ENCODE measurements around the gene DOHH.

DNA sequence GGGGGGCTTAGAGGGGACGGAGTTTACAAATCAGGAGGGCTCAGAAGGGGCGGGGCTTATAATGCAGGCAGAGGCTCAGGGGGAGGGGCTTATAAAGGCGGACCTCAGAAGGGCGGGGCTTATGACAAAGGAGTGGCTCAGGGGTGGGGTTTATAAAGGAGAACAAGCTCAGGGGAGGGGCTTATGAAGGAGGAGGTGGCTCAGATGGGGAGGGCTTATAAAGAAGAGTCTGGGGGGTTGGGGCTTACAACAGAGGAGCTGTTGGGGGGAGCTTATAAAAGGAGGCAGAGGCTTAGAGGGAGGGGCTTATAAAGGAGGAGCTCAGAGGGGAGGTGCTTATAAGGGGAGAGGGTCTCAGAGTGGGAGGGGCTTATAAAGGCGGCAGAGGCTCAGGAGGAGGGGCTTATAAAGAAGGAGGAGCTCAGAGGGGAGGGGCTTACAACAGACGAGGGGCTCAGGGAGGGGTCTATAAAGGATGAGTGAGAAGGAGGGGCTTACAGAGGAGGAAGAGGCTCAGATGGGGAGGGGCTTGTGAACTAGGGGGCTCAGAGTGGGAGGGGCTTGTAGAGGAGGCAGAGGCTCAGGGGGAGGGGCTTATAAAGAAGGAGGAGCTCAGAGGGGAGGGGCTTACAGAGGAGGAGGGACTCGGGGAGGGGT lies 21.2 kb downstream of the DOHH start:
- TF ChIP-seq CTCF (IDR thresholded peaks at IDR 0.05; ENCODE audit: insufficient read depth, low read depth, low read length), result no peak
- TF ChIP-seq EZH2 (IDR thresholded peaks at IDR 0.05; ENCODE audit: insufficient read depth, low read length), result no peak
